ENCODE measurements around the gene RFK.
"Not testable (repeated sequence)": the region's sequence is repeated elsewhere in the genome, so short reads cannot be mapped to it uniquely, and the experiment has no call there.

The RFK gene

DNA sequence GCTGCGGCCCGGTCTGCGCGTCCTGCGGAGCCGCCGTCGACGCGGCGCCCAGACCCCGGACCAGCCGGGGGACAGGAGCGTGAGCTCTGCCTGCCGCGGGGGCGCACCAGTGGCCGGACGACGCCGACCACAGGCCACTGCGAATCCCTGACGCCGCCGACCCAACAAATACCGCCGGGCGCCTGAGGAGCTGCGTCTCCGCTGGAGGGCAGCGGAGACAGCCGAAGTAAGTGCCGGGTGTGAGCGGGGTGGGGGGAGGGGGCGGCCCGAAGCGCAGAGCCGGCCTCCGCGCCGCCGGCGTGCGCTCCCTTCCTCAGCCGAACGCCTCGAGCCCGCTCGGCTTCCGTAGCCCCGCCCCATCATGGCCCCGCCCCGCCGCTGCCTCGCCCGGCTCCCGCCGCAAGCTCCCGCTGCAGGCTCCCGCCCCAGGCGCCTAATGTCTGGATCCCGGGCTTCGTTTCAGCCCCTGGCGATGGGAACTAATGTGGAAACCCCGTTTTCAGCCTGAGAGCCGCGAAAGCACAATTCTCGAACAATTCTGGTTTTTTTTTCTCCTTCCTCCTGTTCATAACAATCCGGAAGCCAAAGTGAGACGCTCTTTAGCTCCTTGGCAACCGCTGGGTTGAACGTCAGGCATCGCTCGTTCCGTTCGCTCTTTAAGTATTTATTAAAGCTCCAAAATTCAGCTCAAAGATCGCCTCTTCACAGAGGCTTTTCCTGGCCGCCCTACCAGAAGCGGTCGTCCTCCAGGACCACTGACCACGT is at the start of gene RFK:
Gene RFK, minus strand, starts transcription at position 232 of the 765 bp plus-strand sequence. CDS start 255 bp downstream, outside the sequence.
- Mint-ChIP-seq H3K4me3 (peak within 1 kb of the TSS; percentile 90), H3K9me3 (no peaks in the 10 kb centered on the region), H3K4me1 (ENCODE audit: low read depth) (peaks cover 35% of the 10 kb centered on the region), H3K36me3 (ENCODE audit: low read depth) (peaks cover 35% of the 10 kb centered on the region), H3K27ac (peak within 1 kb of the TSS; percentile 98), H3K27me3 (no peaks in the 10 kb centered on the region)
- peak; percentile 98 for DNase-seq

DNA sequence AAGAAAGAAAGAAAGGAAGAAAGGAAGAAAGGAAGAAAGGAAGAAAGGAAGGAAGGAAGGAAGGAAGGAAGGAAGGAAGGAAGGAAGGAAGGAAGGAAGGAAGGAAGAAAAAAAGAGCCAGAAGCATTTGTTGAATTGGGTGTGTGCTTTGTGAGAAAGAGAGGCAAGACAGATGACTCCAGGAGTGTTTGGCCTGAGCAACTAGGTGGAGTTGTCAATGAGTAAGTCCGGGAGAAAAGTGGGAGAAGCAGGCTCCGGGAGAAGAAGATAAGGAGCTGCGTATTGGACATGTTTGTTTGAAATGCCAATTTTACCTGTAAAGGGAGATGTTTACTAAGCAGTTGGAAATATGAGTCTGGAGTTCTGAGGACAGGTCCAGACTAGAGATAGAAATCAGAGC is 49.7 kb upstream of the RFK start:
- H3K4me3 Mint-ChIP-seq = peak overlapping the region; percentile 81
- H3K27me3 Mint-ChIP-seq = no peaks in the 10 kb centered on the region
- peaks cover 20% of the 10 kb centered on the region for H3K36me3 Mint-ChIP-seq (ENCODE audit: low read depth)
- H3K4me1 Mint-ChIP-seq (ENCODE audit: low read depth) = peaks cover 54% of the 10 kb centered on the region
- DNase-seq = no peak
- H3K9me3 Mint-ChIP-seq = no peaks in the 10 kb centered on the region
- peak overlapping the region; percentile 10 for H3K27ac Mint-ChIP-seq

DNA sequence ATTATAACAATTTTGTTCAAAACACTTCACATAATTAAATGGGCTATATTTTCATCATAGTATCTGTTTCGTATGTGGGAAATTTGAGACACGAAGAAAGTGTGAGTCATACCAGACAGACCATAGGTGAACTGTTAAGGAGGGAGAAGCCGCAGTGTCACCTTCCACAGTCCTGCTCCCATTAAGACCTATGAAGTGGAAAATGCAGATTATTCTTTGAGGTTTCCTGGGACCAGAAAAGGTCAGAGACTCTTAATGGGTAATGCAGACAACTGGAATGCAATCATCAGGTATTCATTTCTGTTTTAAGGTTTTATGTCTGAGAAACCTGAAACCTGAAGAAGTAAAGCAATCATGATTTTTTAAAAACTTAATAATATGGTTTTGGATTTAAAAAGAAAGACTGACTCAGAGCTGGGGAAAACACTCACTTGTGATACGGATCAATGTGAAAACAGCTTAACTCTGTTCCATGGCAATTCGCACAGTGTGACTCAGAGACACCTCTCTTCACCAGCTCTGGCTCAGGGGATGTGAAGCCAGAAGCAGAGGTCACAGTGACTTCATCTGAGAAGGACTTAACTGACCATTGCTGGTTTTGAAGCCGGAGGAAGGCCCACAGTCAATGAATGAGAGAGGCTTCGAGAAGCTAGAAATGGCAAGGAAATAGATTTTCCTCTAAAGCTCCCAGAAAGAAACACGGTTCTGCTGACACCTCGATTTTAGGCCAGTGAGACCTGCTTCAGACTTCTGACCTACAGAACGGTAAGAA is 47.5 kb upstream of the RFK start:
- Mint-ChIP-seq H3K4me1 (ENCODE audit: low read depth) (peaks cover 65% of the 10 kb centered on the region), H3K36me3 (ENCODE audit: low read depth) (peaks cover 20% of the 10 kb centered on the region), H3K9me3 (no peaks in the 10 kb centered on the region), H3K27ac (peak overlapping the region; percentile 95), H3K27me3 (no peaks in the 10 kb centered on the region), H3K4me3 (peak overlapping the region; percentile 81)
- DNase-seq = no peak

DNA sequence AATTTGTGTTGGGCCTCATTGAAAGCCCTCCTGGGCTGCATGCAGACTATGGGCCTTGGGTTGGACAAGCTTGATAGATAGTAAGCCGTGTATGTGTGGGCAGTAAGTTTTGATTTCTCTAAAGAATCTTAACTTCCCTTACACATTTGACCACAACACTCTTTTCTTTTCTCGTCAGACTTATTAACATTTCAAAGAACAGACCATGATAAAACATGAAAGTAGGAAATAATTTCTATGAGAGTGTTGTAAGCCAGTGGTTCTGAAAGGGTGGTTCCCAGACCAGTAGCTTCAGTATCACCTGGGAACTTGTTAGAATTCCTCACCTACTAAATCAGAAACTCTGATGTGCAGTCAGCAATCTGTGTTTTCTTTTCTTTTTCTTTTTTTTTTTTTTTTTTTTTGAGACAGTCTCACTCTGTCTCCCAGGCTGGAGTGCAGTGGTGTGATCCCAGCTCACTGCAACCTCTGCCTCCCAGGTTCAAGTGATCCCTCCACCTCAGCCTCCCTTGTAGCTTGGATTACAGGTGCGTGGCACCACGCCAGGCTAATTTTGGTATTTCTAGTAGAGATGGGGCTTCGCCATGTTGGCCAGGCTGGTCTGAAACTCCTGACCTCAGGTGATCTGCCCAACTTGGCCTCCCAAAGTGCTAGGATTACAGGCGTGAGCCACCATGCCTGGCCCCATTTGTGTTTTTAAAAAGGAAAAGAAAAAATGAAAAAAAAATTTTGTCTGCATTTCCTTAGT is 44.8 kb upstream of the RFK start:
- Mint-ChIP-seq H3K27me3 (peaks cover 4% of the 10 kb centered on the region), H3K36me3 (ENCODE audit: low read depth) (peaks cover 11% of the 10 kb centered on the region), H3K9me3 (no peaks in the 10 kb centered on the region), H3K4me1 (ENCODE audit: low read depth) (peaks cover 67% of the 10 kb centered on the region), H3K27ac (peak overlapping the region; percentile 91), H3K4me3 (peak overlapping the region; percentile 18)
- no peak for DNase-seq

DNA sequence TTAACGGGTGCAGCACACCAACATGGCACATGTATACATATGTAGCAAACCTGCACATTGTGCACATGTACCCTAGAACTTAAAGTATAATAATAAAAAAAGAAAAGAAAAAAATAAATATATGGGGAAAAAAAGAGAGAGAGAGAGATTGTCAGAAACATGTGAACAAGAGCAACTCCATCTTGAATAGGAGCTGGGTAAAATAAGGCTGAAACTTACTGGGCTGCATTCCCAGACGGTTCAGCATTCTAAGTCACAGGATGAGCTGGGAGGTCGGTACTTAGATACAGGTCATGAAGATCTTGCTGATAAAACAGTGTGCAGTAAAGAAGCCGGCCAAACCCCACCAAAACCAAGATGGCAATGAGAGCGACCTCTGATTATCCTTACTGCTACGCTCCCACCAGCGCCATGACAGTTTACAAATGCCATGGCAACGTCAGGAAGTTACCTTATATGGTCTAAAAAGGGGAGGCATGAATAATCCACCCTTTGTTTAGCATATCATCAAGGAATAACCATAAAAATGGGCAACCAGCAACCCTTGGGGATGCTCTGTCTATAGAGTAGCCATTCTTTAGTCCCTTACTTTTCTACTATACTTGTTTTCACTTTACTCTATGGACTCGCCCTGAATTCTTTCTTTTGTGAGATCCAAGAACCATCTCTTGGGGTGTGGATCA is 42.9 kb upstream of the RFK start:
- not testable (repeated sequence) for H3K36me3 Mint-ChIP-seq (ENCODE audit: low read depth); H3K9me3 Mint-ChIP-seq; H3K4me3 Mint-ChIP-seq; DNase-seq; H3K27me3 Mint-ChIP-seq
- peaks cover 72% of the 10 kb centered on the region for H3K4me1 Mint-ChIP-seq (ENCODE audit: low read depth)
- H3K27ac Mint-ChIP-seq = peak overlapping the region; percentile 91

DNA sequence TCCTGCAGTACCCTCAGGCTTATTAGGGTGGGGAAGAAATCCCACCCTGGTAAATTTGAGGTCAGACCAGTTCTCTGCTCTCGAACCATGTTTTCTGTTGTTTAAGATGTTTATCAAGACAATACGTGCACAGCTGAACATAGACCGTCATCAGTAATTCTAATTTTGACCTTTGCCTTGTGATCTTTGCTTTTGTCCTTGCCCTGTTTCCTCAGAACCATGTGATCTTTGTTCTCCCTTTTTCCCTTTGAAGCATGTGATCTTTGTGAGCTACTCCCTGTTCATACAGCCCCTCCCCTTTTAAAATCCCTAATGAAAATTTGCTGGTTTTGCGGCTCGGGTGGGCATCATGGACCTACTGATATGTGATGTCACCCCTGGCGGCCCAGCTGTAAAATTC is 40.7 kb upstream of the RFK start:
- not testable (repeated sequence) for H3K9me3 Mint-ChIP-seq; H3K4me3 Mint-ChIP-seq; DNase-seq; H3K27ac Mint-ChIP-seq; H3K36me3 Mint-ChIP-seq (ENCODE audit: low read depth); H3K27me3 Mint-ChIP-seq
- H3K4me1 Mint-ChIP-seq (ENCODE audit: low read depth) = peaks cover 51% of the 10 kb centered on the region

DNA sequence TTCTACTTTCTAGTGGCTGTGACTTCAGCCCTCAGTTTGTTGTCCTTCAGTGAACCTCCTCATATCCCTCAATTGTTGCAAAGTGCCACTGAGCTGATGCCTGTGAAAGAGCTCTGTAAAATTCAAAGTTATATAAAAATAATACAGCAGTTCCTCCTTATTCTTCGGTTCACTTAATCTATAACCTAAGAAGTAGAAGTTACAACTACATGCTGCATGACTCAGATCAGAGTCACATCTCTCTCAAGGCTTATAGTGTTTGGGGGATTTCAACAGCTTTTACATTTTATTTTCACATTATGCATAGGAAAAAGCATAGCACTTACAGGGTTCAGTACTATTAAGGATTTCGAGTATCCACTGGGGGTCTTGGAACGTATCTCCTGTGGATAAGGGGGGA is 39.6 kb upstream of the RFK start:
- H3K4me3 Mint-ChIP-seq = no peak overlapping the region
- peaks cover 4% of the 10 kb centered on the region for H3K27me3 Mint-ChIP-seq
- no peaks in the 10 kb centered on the region for H3K36me3 Mint-ChIP-seq (ENCODE audit: low read depth)
- no peaks in the 10 kb centered on the region for H3K9me3 Mint-ChIP-seq
- H3K27ac Mint-ChIP-seq = peak overlapping the region; percentile 74
- no peak for DNase-seq
- peaks cover 44% of the 10 kb centered on the region for H3K4me1 Mint-ChIP-seq (ENCODE audit: low read depth)

DNA sequence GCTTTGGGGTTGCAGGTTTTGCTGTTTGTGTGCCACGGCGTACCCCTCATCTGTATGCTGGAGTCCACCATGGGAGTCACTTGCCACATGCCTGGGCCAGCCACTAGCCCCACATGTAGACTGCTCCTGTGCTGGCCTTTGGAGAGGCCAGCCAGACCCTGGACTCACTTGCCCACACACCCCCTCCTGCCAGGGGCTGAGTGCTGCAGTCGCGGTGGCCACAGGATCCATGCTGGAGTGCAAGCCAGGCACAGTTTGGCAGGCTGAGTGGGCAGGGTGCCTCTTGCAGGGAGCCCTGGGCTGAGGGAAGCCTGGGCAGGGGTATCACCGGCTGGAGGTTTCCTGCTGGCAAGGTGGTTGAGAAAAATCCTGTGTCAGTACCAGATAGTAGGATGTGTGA is 39.2 kb upstream of the RFK start:
- no peaks in the 10 kb centered on the region for H3K36me3 Mint-ChIP-seq (ENCODE audit: low read depth)
- H3K4me1 Mint-ChIP-seq (ENCODE audit: low read depth) = peaks cover 40% of the 10 kb centered on the region
- H3K4me3 Mint-ChIP-seq = no peak overlapping the region
- peak overlapping the region; percentile 74 for H3K27ac Mint-ChIP-seq
- no peak for DNase-seq
- no peaks in the 10 kb centered on the region for H3K9me3 Mint-ChIP-seq
- H3K27me3 Mint-ChIP-seq = peaks cover 4% of the 10 kb centered on the region

DNA sequence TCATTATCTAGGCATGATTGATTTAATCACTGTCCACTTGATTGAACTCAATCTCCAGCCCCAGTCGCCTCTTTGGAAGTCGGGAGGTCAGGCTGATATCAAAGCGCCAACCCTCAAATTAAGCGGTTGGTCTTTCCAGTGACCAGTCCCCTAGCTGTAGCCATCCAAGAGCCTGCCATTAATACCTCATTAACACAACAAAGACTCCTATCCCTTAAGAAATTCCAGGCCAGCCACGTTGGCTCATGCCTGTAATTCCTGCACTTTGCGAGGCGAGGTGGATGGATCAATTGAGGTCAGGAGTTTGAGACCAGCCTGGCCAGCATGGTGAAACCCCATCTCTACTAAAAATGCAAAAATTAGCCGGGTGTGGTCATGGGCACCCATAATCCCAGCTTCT is 37.4 kb upstream of the RFK start:
- H3K4me3 Mint-ChIP-seq = no peak overlapping the region
- no peak for DNase-seq
- H3K36me3 Mint-ChIP-seq (ENCODE audit: low read depth) = no peaks in the 10 kb centered on the region
- no peaks in the 10 kb centered on the region for H3K9me3 Mint-ChIP-seq
- H3K4me1 Mint-ChIP-seq (ENCODE audit: low read depth) = peaks cover 34% of the 10 kb centered on the region
- H3K27me3 Mint-ChIP-seq = peaks cover 4% of the 10 kb centered on the region
- no peak overlapping the region for H3K27ac Mint-ChIP-seq

DNA sequence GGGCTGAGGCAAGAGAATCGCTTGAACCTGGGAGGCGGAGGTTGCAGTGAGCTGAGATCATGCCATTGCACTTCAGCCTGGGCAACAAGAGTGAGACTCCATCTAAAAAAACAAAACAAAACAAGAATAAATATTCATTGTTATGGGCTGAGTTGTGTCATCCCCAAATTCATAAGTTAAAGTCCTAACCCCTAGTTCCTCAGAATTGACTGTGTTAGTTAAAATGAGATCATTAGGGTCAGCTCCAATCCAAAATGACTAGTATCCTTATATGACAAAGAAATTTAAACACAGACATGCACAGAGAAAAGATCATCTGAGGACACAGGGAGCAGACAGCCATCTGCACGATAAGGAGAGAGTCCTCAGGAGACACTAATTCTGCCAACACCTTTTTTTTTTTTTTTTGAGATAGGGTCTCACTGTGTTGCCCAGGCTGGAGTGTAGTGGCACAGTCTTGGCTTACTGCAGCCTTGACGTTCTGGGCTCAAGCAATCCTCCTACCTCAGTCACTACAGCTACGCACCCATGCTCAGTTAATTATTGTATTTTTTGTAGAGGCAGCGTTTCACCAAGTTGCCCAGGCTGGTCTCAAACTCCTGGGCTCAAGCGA is 32.7 kb upstream of the RFK start:
- Mint-ChIP-seq H3K4me3 (no peak overlapping the region), H3K27ac (no peak overlapping the region), H3K4me1 (ENCODE audit: low read depth) (peaks cover 36% of the 10 kb centered on the region), H3K36me3 (ENCODE audit: low read depth) (no peaks in the 10 kb centered on the region), H3K9me3 (no peaks in the 10 kb centered on the region), H3K27me3 (no peaks in the 10 kb centered on the region)
- DNase-seq = no peak

DNA sequence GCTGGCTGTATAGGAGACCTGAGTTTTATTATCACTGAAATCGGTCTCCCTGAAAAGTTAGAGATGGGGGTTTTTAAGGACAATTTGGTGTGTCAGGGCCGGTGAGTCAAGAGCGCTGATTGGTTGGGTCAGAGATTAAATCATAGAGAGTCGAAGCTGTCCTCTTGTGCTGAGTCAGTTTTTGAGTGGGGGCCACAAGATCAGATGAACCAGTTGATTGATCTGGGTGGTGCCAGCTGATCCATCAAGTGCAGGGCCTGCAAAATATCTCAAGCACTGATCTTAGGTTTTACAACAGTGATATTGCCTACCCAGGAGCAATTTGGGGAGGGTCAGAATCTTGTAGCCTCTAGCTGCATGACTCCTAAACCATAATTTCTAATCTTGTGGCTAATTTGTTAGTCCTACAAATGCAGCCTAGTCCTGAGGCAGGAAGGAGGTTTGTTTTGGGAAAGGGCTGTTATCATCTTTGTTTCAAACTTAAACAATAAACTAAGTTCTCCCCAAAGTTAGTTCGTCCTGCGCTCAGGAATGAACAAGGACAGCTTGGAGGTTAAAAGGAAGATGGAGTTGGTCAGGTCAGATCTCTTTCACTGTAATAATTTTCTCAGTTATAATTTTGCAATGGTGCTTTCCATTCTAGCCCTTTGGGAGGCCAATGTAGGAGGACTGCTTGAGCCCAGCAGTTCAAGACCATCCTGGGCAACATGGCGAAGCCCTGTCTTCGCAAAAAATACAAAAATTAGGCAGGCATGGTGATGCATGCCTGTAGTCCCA is 31.6 kb upstream of the RFK start:
- H3K4me3 Mint-ChIP-seq = no peak overlapping the region
- H3K4me1 Mint-ChIP-seq (ENCODE audit: low read depth) = peaks cover 37% of the 10 kb centered on the region
- H3K36me3 Mint-ChIP-seq (ENCODE audit: low read depth) = no peaks in the 10 kb centered on the region
- H3K27me3 Mint-ChIP-seq = no peaks in the 10 kb centered on the region
- no peaks in the 10 kb centered on the region for H3K9me3 Mint-ChIP-seq
- no peak overlapping the region for H3K27ac Mint-ChIP-seq
- DNase-seq = no peak

DNA sequence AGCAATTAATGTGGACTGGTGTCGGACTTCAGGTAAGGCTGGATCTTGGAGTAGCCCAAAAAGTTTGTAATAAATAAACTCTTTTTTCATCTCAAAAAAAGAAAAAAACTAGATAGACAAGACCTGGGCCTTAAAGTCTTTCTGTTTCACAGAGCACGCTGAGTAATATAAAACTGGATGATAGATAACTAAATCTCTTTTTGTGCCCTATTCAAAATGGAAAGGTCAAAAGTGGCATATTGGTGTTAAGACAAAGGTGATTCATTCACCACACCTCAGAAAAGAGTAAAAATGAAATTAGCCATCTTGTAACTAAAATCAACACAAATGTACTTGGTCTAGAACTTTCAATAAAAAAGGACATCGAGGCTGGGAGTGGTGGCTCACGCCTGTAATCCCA is 30.3 kb upstream of the RFK start:
- DNase-seq = no peak
- H3K4me1 Mint-ChIP-seq (ENCODE audit: low read depth) = peaks cover 37% of the 10 kb centered on the region
- no peaks in the 10 kb centered on the region for H3K36me3 Mint-ChIP-seq (ENCODE audit: low read depth)
- peak overlapping the region; percentile 89 for H3K27ac Mint-ChIP-seq
- H3K4me3 Mint-ChIP-seq = peak overlapping the region; percentile 0
- no peaks in the 10 kb centered on the region for H3K9me3 Mint-ChIP-seq
- no peaks in the 10 kb centered on the region for H3K27me3 Mint-ChIP-seq
